Naive thymus-derived CD8-positive, alpha-beta T cell (primary cell): ENCODE results near the gene ASIC3. TPM values are rescaled to one million over a fixed set of nuclear protein-coding genes. Genes with fewer than 3 reads are reported as not detected.

ENCODE experiments used
- ATAC-seq, 2 donors: fragments of 150-1000 bp; cut with Tn5 transposase in 1 of 2; sonication (Bioruptor Pico), chemical (Tn5 transposase) in 1 of 2; 1 replicate in 1 of 2; 2 replicates in 1 of 2; pipeline ENCODE4 v1.10.0; 2021; ENCODE audit warnings: mild to moderate bottlenecking in 2 of 2, moderate library complexity in 2 of 2
- POLR2A ChIA-PET: fragments of 350-600 bp; sonication (Branson Sonifier 250); formaldehyde crosslinking; loops from one replicate; lab custom pipeline; 2021; ENCODE audit warnings: antibody characterized with exemption; lab: Charles Lee
- DNase-seq, 10 donors: peaks; one replicate each; pipeline versions ENCODE4 v3.0.0 to v3.0.0-alpha.2; 2020 to 2022
- H3K27ac Mint-ChIP-seq, 10 donors: one replicate each; pipeline ENCODE4 v1.8.0; 2020 to 2022; ENCODE audit warnings: mild to moderate bottlenecking in 10 of 10, mixed read lengths in 10 of 10, moderate library complexity in 4 of 10, inconsistent platforms in 1 of 10
- H3K27me3 Mint-ChIP-seq, 5 donors: one replicate each; pipeline ENCODE4 v1.8.0; 2021 to 2022; ENCODE audit warnings: mixed read lengths in 5 of 5
- H3K36me3 Mint-ChIP-seq, 3 donors: one replicate each; pipeline ENCODE4 v1.8.0; 2020 to 2022; ENCODE audit warnings: mixed read lengths in 3 of 3, mild to moderate bottlenecking in 2 of 3, inconsistent platforms in 1 of 3
- H3K4me1 Mint-ChIP-seq, 4 donors: one replicate each; pipeline ENCODE4 v1.8.0; 2021 to 2022; ENCODE audit warnings: mixed read lengths in 4 of 4
- H3K4me3 Mint-ChIP-seq, 10 donors: one replicate each; pipeline ENCODE4 v1.8.0; 2020 to 2022; ENCODE audit warnings: mild to moderate bottlenecking in 10 of 10, mixed read lengths in 10 of 10, moderate library complexity in 6 of 10, inconsistent platforms in 1 of 10
- H3K9me3 Mint-ChIP-seq, 9 donors: one replicate each; pipeline ENCODE4 v1.8.0; 2020 to 2022; ENCODE audit warnings: mixed read lengths in 9 of 9, mild to moderate bottlenecking in 3 of 9, inconsistent platforms in 1 of 9, moderate library complexity in 1 of 9
- polyA plus RNA-seq, 3 donors: library from polyadenylated mRNA; unstranded; fragments of 300-500 nt; fragmentation: Illumina TruSeq; gene quantifications; one replicate each; pipeline ENCODE4 v1.2.3, GENCODE V29; 2021
- total RNA-seq, 8 experiments: library from RNA in 2 of 8; stranded (reverse) in 2 of 8; gene quantifications; one replicate each; pipeline ENCODE4 v1.2.3 and lab custom pipeline; 2021 to 2026

Gene ASIC3
- total and polyA plus RNA-seq, 5 experiments from 2014 or later: 13.5 TPM; not detected in 3

- Mint-ChIP-seq H3K27me3 (no peaks in the 10 kb centered on the region), H3K4me3 (peak overlapping the region; percentile 80 to 97 (median 86)), H3K36me3 (peaks cover 0 to 9% (median 0%) of the 10 kb centered on the region in 3 donors), H3K9me3 (no peaks in the 10 kb centered on the region), H3K4me1 (peaks cover 17 to 47% (median 41%) of the 10 kb centered on the region in 4 donors), H3K27ac (peak overlapping the region in 7 of 10 donors; percentile 15 to 74 (median 60))
- ATAC-seq (no peak), DNase-seq (no peak)
- POLR2A ChIA-PET: interaction anchor here (1.7 to 5.2 kb wide), 2 partner anchors 19 to 32 kb away, joined by 7 to 42 read pairs; partner anchors contain the start of genes ABCB8 and FASTK
Observed at GRCh38 chr7:151060113-151060415, 11.7 kb downstream of the ASIC3 start.

GRCh38 chr7:151060416-151061212 is 12.3 kb downstream of the ASIC3 start:
- Mint-ChIP-seq H3K4me3 (peak overlapping the region; percentile 80 to 97 (median 86)), H3K27me3 (no peaks in the 10 kb centered on the region), H3K27ac (peak overlapping the region in 7 of 10 donors; percentile 60 to 85 (median 66)), H3K9me3 (no peaks in the 10 kb centered on the region), H3K36me3 (peaks cover 0 to 14% (median 0%) of the 10 kb centered on the region in 3 donors), H3K4me1 (peaks cover 17 to 47% (median 41%) of the 10 kb centered on the region in 4 donors)
- ATAC-seq (no peak), DNase-seq (no peak)
- POLR2A ChIA-PET: interaction anchor here (1.7 to 5.2 kb wide), 2 partner anchors 18 to 32 kb away, joined by 7 to 42 read pairs; partner anchors contain the start of genes ABCB8 and FASTK

- no peak for ATAC-seq
- H3K4me1 Mint-ChIP-seq: peaks cover 17 to 47% (median 39%) of the 10 kb centered on the region in 4 donors
- DNase-seq: no peak
- no peaks in the 10 kb centered on the region for H3K27me3 Mint-ChIP-seq
- peak overlapping the region in 7 of 10 donors; percentile 3 to 85 (median 63) for H3K27ac Mint-ChIP-seq
- H3K4me3 Mint-ChIP-seq: peak overlapping the region in 9 of 10 donors; percentile 44 to 94 (median 75)
- H3K36me3 Mint-ChIP-seq: peaks cover 0 to 14% (median 0%) of the 10 kb centered on the region in 3 donors
- POLR2A ChIA-PET: interaction anchor here (1.1 to 5.2 kb wide), 5 partner anchors 13 to 44 kb away, joined by 3 to 42 read pairs (median 4); partner anchors contain the start of genes ABCB8 and FASTK
- H3K9me3 Mint-ChIP-seq: no peaks in the 10 kb centered on the region
Observed at GRCh38 chr7:151061213-151062110, 13.1 kb downstream of the ASIC3 start.

GRCh38 chr7:151062111-151062398 is 13.7 kb downstream of the ASIC3 start:
- H3K27ac Mint-ChIP-seq: peak overlapping the region in 2 of 10 donors; percentile 54 to 83
- ATAC-seq (no peak), DNase-seq (no peak)
- POLR2A ChIA-PET: interaction anchor here (1.1 to 1.4 kb wide), 3 partner anchors 12 to 45 kb away, joined by 3 to 4 read pairs (median 4); partner anchors contain the start of gene ABCB8
- H3K4me1 Mint-ChIP-seq: peaks cover 16 to 41% (median 36%) of the 10 kb centered on the region in 4 donors
- no peaks in the 10 kb centered on the region for H3K27me3 Mint-ChIP-seq
- peak overlapping the region in 3 of 10 donors; percentile 4 to 82 (median 31) for H3K4me3 Mint-ChIP-seq
- H3K9me3 Mint-ChIP-seq: no peaks in the 10 kb centered on the region
- H3K36me3 Mint-ChIP-seq: peaks cover 0 to 17% (median 0%) of the 10 kb centered on the region in 3 donors

DNA sequence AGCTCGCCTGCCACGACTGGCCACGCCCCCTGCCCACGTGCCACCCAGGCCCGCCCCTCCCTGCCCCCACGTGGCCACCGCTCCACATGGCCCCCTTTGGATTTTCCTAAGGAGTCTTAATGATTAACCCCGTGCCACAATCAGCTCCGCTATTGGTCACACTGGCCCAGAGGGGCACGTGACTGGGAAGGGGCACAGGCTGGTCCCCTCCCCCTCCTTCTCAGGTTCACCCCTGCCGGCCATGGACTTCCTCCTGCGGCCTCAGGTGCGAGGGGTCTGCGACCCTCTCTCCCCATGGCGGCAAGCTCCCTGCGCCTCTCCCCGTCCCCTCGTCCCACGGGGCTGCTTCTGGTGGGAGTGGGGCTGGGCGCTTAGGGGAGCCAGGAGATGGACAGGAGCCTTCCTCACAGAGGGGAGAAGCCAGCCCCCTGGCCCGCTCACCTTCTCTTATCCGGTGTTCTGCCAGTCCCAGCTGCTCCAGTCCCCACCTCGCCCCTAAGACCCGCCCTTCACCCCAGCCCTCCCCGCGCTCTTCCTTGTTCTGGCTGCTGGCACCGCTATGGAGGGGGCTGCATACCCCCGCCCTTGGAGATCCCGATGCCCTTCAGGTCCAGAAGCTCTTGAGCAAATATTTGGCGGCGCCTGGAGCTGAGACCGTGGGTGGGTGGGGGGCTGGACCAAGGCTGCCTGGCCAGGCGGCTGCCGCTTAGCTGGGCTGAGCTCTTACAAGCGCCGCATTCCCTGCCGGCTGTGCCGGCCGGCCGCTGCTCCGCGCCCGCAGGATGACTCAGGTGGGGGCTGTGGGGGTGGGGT is 14.3 kb downstream of the ASIC3 start:
- Mint-ChIP-seq H3K4me3 (no peak overlapping the region), H3K27me3 (no peaks in the 10 kb centered on the region), H3K9me3 (no peaks in the 10 kb centered on the region), H3K36me3 (peaks cover 0 to 22% (median 0%) of the 10 kb centered on the region in 3 donors), H3K4me1 (peaks cover 11 to 36% (median 30%) of the 10 kb centered on the region in 4 donors), H3K27ac (no peak overlapping the region)
- POLR2A ChIA-PET: interaction anchor here (1.0 to 1.4 kb wide), 4 partner anchors 12 to 45 kb away, joined by 3 to 8 read pairs (median 4); partner anchors contain the start of gene ABCB8
- no peak for ATAC-seq
- DNase-seq: no peak

- Mint-ChIP-seq H3K4me3 (no peak overlapping the region), H3K9me3 (no peaks in the 10 kb centered on the region), H3K27ac (no peak overlapping the region), H3K36me3 (peaks cover 0 to 28% (median 0%) of the 10 kb centered on the region in 3 donors), H3K27me3 (no peaks in the 10 kb centered on the region), H3K4me1 (peaks cover 11 to 31% (median 28%) of the 10 kb centered on the region in 4 donors)
- POLR2A ChIA-PET: interaction anchor here (1.0 to 1.4 kb wide), 2 partner anchors 11 to 13 kb away, joined by 4 to 8 read pairs; no protein-coding TSS in a partner anchor
- ATAC-seq (no peak), DNase-seq (no peak)
Observed at GRCh38 chr7:151063212-151063561, 14.9 kb downstream of the ASIC3 start.

- ATAC-seq: no peak
- Mint-ChIP-seq H3K27me3 (no peaks in the 10 kb centered on the region), H3K4me1 (peaks cover 7 to 22% (median 19%) of the 10 kb centered on the region in 4 donors), H3K9me3 (no peaks in the 10 kb centered on the region), H3K27ac (no peak overlapping the region), H3K4me3 (no peak overlapping the region), H3K36me3 (peaks cover 0 to 38% (median 4%) of the 10 kb centered on the region in 3 donors)
- no peak for DNase-seq
- POLR2A ChIA-PET: no interaction called here
Observed at GRCh38 chr7:151064454-151064853, 16.1 kb downstream of the ASIC3 start.

GRCh38 chr7:151064993-151065392 is 16.7 kb downstream of the ASIC3 start:
- Mint-ChIP-seq H3K9me3 (no peaks in the 10 kb centered on the region), H3K27me3 (no peaks in the 10 kb centered on the region), H3K4me3 (no peak overlapping the region), H3K27ac (no peak overlapping the region), H3K4me1 (peaks cover 7 to 21% (median 17%) of the 10 kb centered on the region in 4 donors), H3K36me3 (peaks cover 0 to 41% (median 6%) of the 10 kb centered on the region in 3 donors)
- no peak for DNase-seq
- POLR2A ChIA-PET: no interaction called here
- ATAC-seq: no peak

DNA sequence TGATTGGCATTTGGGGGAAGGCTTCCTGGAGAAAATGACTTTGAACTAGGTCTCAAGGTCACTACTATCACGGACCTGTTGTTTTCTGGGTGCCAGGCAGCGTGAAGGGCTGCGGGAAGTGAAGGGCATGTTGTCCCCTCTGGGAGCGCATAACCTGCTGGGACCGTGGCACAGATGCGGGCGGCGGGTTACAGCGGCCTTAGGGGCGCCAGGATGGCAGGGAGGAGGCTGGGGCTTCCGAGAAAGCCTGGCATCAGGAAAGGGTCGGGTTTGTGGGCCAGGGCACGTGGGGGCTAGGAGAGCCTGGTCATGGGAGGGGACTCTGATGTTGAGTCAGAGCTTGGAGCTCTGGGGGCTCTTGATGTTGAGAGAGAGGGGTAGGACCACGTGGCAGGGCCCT is 17.2 kb downstream of the ASIC3 start:
- no peak for DNase-seq
- Mint-ChIP-seq H3K27ac (peak overlapping the region in 1 of 10 donors; percentile 46), H3K9me3 (no peaks in the 10 kb centered on the region), H3K4me3 (no peak overlapping the region), H3K27me3 (no peaks in the 10 kb centered on the region), H3K36me3 (peaks cover 0 to 43% (median 6%) of the 10 kb centered on the region in 3 donors), H3K4me1 (peaks cover 7 to 17% (median 12%) of the 10 kb centered on the region in 4 donors)
- ATAC-seq: no peak
- POLR2A ChIA-PET: interaction anchor here (1.0 kb wide), 1 partner anchor 40 kb away, joined by 3 read pairs; no protein-coding TSS in a partner anchor

DNA sequence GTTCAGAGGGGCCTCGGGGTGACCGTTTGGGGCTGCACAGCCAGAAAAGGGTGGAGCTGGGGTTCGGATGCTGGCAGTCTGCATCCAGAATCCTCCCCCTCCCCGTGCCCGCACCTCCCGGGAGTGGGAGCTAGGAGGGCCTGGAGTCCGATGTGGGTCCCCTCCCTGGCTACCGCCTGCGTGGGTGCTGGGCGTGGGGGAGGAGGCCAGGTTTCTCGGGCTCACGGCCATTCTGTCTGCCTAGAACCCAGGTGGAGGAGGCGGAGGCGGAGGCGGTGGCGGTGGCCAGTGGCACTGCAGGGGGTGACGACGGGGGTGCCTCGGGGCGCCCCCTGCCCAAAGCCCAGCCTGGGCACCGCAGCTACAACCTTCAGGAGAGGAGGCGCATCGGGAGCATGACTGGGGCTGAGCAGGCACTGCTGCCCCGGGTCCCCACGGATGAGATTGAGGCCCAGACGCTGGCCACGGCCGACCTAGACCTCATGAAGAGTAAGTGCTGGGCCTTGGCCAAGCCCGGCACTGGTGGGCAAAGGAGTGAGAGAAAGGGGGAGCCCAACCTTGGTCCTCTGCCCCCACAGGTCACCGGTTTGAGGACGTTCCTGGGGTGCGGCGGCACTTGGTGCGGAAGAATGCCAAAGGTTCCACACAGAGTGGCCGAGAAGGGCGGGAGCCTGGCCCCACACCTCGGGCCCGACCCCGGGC is 18.1 kb downstream of the ASIC3 start:
- Mint-ChIP-seq H3K36me3 (peaks cover 0 to 46% (median 6%) of the 10 kb centered on the region in 3 donors), H3K27ac (no peak overlapping the region), H3K4me1 (peaks cover 3 to 8% (median 5%) of the 10 kb centered on the region in 4 donors), H3K27me3 (no peaks in the 10 kb centered on the region), H3K4me3 (no peak overlapping the region), H3K9me3 (no peaks in the 10 kb centered on the region)
- POLR2A ChIA-PET: interaction anchor here (1.0 to 1.4 kb wide), 2 partner anchors 20 to 39 kb away, joined by 3 read pairs; no protein-coding TSS in a partner anchor
- no peak for ATAC-seq
- DNase-seq: no peak
